NK-92 treated with Interleukin-12 subunit alpha and Interleukin-12 subunit beta, amount 100 ng/mL, for 24 hours (cell line): ENCODE measurements around the gene LMBR1.
"Not testable (repeated sequence)": the region's sequence is repeated elsewhere in the genome, so short reads cannot be mapped to it uniquely, and the experiment has no call there.

ENCODE experiments used
- DNase-seq: peaks from one replicate; lab custom pipeline; 2025; lab: John Stamatoyannopoulos, UW

The LMBR1 gene

GRCh38 chr7:156903232-156903909 lies 10.4 kb upstream of the LMBR1 start:
- DNase-seq: no peak

GRCh38 chr7:156900093-156900492 lies 7.1 kb upstream of the LMBR1 start:
- DNase-seq: not testable (repeated sequence)

- no peak for DNase-seq
Observed at GRCh38 chr7:156898938-156899337, 6.0 kb upstream of the LMBR1 start.

GRCh38 chr7:156897673-156898072 lies 4.7 kb upstream of the LMBR1 start:
- no peak for DNase-seq

GRCh38 chr7:156896388-156897022 lies 3.5 kb upstream of the LMBR1 start:
- DNase-seq: no peak

- no peak for DNase-seq
Observed at GRCh38 chr7:156895024-156895780, 2.2 kb upstream of the LMBR1 start.

GRCh38 chr7:156892081-156892800 lies 742 bp downstream of the LMBR1 start:
- peak; percentile 76 for DNase-seq

GRCh38 chr7:156889746-156890145 lies 3.2 kb downstream of the LMBR1 start:
- DNase-seq: no peak

- no peak for DNase-seq
Observed at GRCh38 chr7:156889089-156889488, 3.9 kb downstream of the LMBR1 start.

GRCh38 chr7:156886020-156886795 lies 6.8 kb downstream of the LMBR1 start:
- DNase-seq: no peak

GRCh38 chr7:156881679-156882078 lies 11.3 kb downstream of the LMBR1 start:
- DNase-seq: no peak

- no peak for DNase-seq
Observed at GRCh38 chr7:156875766-156876165, 17.2 kb downstream of the LMBR1 start.

- DNase-seq: not testable (repeated sequence)
Observed at GRCh38 chr7:156868363-156868762, 24.6 kb downstream of the LMBR1 start.

GRCh38 chr7:156865493-156865892 lies 27.5 kb downstream of the LMBR1 start:
- no peak for DNase-seq

- DNase-seq: not testable (repeated sequence)
Observed at GRCh38 chr7:156862022-156862421, 31.0 kb downstream of the LMBR1 start.

- no peak for DNase-seq
Observed at GRCh38 chr7:156861212-156861611, 31.8 kb downstream of the LMBR1 start.

GRCh38 chr7:156860099-156860498 lies 32.9 kb downstream of the LMBR1 start:
- DNase-seq: not testable (repeated sequence)

GRCh38 chr7:156858523-156858922 lies 34.5 kb downstream of the LMBR1 start:
- no peak for DNase-seq

GRCh38 chr7:156857757-156858156 lies 35.2 kb downstream of the LMBR1 start:
- no peak for DNase-seq

- no peak for DNase-seq
Observed at GRCh38 chr7:156854654-156855053, 38.3 kb downstream of the LMBR1 start.

- no peak for DNase-seq
Observed at GRCh38 chr7:156848979-156849378, 44.0 kb downstream of the LMBR1 start.
